GM06990 (cell line): ENCODE measurements around the gene BSCL2.
"Not testable (repeated sequence)": the region's sequence is repeated elsewhere in the genome, so short reads cannot be mapped to it uniquely, and the experiment has no call there.

Experiments
- DNase-seq: peaks from one replicate; pipeline ENCODE4 v3.0.0-alpha.2; 2011; ENCODE audit not compliant: insufficient read length; ENCODE audit errors: extremely low read depth
- H3K27me3 ChIP-seq: replicated peaks from 2 replicates; pipeline ENCODE4 v1.6.0; 2011; ENCODE audit warnings: low read length; ENCODE audit not compliant: control insufficient read depth, insufficient read depth
- H3K36me3 ChIP-seq: 2 replicates; pipeline ENCODE4 v1.5.1; 2011; ENCODE audit warnings: low read length; ENCODE audit not compliant: control insufficient read depth, insufficient read depth
- H3K4me3 ChIP-seq: replicated peaks from 2 replicates; pipeline ENCODE4 v1.5.1; 2011; ENCODE audit warnings: low read depth, mild to moderate bottlenecking, control low read depth, low read length
- CTCF ChIP-seq: IDR thresholded peaks from 2 replicates; pipeline ENCODE4 v1.5.1; 2011; ENCODE audit warnings: low read length, control low read depth, mild to moderate bottlenecking, inconsistent platforms; ENCODE audit not compliant: insufficient read depth, poor library complexity, severe bottlenecking

BSCL2 gene

GRCh38 chr11:62702246-62702645 is 5.0 kb downstream of the BSCL2 start:
- no peak overlapping the region for H3K4me3 ChIP-seq
- no peak for TF ChIP-seq CTCF
- no peaks in the 10 kb centered on the region for H3K27me3 ChIP-seq
- DNase-seq, result no peak
- H3K36me3 ChIP-seq, result no peaks in the 10 kb centered on the region

GRCh38 chr11:62694455-62695167 is 12.6 kb downstream of the BSCL2 start:
- Histone ChIP-seq H3K27me3 (no peaks in the 10 kb centered on the region), H3K36me3 (peaks cover 25% of the 10 kb centered on the region), H3K4me3 (no peak overlapping the region)
- no peak for DNase-seq
- peak; percentile 85 for TF ChIP-seq CTCF

GRCh38 chr11:62693624-62694023 is 13.6 kb downstream of the BSCL2 start:
- not testable (repeated sequence) for H3K4me3 ChIP-seq, DNase-seq, H3K27me3 ChIP-seq
- peaks cover 25% of the 10 kb centered on the region for H3K36me3 ChIP-seq

GRCh38 chr11:62689421-62690183 is 17.6 kb downstream of the BSCL2 start, which contains the start of gene LRRN4CL:
LRRN4CL (minus strand) TSS chr11:62689530; CDS start chr11:62688508, 1,022 bp downstream.
- H3K27me3 ChIP-seq, result no peaks in the 10 kb centered on the region
- TF ChIP-seq CTCF, result no peak
- H3K36me3 ChIP-seq, result peaks cover 25% of the 10 kb centered on the region
- DNase-seq, result no peak
- H3K4me3 ChIP-seq, result no peak within 1 kb of the TSS

- no peak overlapping the region for H3K4me3 ChIP-seq
- DNase-seq, result no peak
- H3K27me3 ChIP-seq, result no peaks in the 10 kb centered on the region
- H3K36me3 ChIP-seq, result peaks cover 25% of the 10 kb centered on the region
- TF ChIP-seq CTCF, result no peak
These were observed 18.7 kb downstream of the BSCL2 start for GRCh38 chr11:62688491-62688890.
